ENCODE results near the gene LRMDA. TPM values are rescaled to one million over a fixed set of nuclear protein-coding genes. Genes with fewer than 3 reads are reported as not detected.

LRMDA gene
- total RNA-seq, 4 donors from 2014 or later: 0.76 to 6.4 (median 1.3) TPM

GRCh38 chr10:75875740-75876139 lies 444.3 kb downstream of the LRMDA start:
- no peak for TF ChIP-seq POLR2A (IDR thresholded peaks at IDR 0.05)
- TF ChIP-seq, protein P1, sequence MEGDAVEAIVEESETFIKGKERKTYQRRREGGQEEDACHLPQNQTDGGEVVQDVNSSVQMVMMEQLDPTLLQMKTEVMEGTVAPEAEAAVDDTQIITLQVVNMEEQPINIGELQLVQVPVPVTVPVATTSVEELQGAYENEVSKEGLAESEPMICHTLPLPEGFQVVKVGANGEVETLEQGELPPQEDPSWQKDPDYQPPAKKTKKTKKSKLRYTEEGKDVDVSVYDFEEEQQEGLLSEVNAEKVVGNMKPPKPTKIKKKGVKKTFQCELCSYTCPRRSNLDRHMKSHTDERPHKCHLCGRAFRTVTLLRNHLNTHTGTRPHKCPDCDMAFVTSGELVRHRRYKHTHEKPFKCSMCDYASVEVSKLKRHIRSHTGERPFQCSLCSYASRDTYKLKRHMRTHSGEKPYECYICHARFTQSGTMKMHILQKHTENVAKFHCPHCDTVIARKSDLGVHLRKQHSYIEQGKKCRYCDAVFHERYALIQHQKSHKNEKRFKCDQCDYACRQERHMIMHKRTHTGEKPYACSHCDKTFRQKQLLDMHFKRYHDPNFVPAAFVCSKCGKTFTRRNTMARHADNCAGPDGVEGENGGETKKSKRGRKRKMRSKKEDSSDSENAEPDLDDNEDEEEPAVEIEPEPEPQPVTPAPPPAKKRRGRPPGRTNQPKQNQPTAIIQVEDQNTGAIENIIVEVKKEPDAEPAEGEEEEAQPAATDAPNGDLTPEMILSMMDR (IDR thresholded peaks at IDR 0.05): no peak
- WGBS, 2 donors: 94 to 98% methylated on average over 2 of the region's 2 CpGs
- intact Hi-C loops (cut with DNase I; ENCODE audit: low total_unique reads): no loop called here
- no peak for DNase-seq (ENCODE audit: low spot score in 2 of 2)
- H3K4me3 ChIP-seq (ENCODE audit: low read depth, poor library complexity, severe bottlenecking): no peak overlapping the region

DNA sequence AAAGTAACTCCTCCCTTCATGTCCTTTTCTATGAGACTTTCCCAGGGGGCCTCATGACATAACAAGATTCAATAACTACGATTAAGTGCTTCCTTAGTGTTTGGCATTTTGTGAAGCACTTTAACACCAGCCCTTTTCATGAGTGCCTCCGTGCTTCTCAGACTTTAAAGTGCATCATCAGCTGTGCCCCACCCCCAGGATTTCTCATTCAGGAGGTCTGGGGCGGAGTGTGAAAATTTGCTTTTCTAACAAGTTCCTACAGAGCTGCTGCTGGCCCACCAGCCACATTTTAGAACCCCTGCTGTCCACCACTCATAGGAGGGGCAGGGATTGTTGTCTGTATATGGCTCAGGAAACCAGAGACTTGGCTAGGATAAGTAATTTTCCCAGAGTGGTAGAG lies 445.3 kb downstream of the LRMDA start:
- TF ChIP-seq, protein P1 (IDR thresholded peaks at IDR 0.05): no peak
- no peak for TF ChIP-seq POLR2A (IDR thresholded peaks at IDR 0.05)
- H3K4me3 ChIP-seq (ENCODE audit: low read depth, poor library complexity, severe bottlenecking): no peak overlapping the region
- 74 to 78% methylated on average over 3 of the region's 3 CpGs for WGBS, 2 donors
- intact Hi-C loops (cut with DNase I; ENCODE audit: low total_unique reads): no loop called here
- DNase-seq (ENCODE audit: low spot score in 2 of 2): no peak

GRCh38 chr10:75877877-75878276 lies 446.5 kb downstream of the LRMDA start:
- DNase-seq (ENCODE audit: low spot score in 2 of 2): no peak
- H3K4me3 ChIP-seq (ENCODE audit: low read depth, poor library complexity, severe bottlenecking): no peak overlapping the region
- 79 to 85% methylated on average over 7 of the region's 7 CpGs for WGBS, 2 donors
- no peak for TF ChIP-seq POLR2A (IDR thresholded peaks at IDR 0.05)
- TF ChIP-seq, protein P1 (IDR thresholded peaks at IDR 0.05): no peak
- intact Hi-C loops (cut with DNase I; ENCODE audit: low total_unique reads): no loop called here

DNA sequence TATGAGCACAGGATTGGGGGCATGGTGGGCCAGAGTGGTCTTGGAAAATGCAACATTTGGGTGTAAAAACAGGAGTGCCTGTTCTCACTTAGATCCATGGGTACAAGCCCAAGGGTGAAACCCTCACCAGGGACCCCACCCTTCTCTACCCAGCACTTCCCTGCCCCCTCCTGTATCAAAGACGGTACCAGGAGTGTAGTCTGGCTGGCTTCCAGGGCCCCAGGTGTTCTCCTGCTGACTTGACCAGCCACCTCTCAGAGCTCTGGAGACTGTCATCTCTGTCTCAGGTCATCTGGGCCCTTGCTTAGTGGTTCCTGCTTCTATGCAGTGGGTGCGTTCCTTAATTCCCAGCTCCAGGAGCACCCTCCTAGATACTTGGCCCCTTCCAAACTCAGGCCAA lies 447.2 kb downstream of the LRMDA start:
- WGBS, 2 donors: 89 to 92% methylated on average over 2 of the region's 2 CpGs
- no peak for TF ChIP-seq POLR2A (IDR thresholded peaks at IDR 0.05)
- TF ChIP-seq, protein P1 (IDR thresholded peaks at IDR 0.05): no peak
- intact Hi-C loops (cut with DNase I; ENCODE audit: low total_unique reads): no loop called here

DNA sequence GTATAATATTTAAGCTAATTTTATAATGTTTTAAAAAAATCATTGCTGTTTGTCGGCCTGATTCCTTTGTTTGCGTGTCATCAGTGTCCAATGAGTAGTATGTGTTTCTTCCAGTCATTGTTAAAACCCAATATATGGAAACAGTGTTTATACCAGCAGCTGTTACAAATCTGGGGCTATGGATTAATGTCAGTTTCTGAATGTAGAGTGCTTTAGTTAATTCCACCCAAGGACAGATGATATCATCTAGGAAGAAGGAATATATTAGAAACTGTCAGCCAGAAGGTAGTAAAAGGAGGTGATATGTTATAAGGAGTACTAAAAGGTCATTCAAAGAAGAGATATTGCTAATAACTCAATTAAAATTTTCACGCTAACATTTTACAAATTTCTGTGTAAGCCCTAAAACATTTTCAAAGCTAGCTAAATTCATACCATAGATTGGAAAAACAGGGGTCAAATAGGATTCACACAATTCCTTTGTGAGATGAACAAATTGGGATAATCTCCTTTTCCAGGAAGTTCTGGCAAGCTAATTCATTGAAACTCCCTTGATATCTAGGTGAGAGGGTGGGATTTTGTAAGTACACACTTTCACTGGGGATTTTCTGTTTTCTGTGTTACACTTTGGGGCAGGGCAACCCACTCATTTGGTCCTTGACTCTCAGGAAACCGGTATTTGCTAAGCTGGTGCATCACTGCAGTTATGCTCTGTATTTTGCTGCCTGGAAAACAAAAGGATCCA lies 448.8 kb downstream of the LRMDA start:
- DNase-seq (ENCODE audit: low spot score in 2 of 2): no peak
- intact Hi-C loops (cut with DNase I; ENCODE audit: low total_unique reads): no loop called here
- H3K4me3 ChIP-seq (ENCODE audit: low read depth, poor library complexity, severe bottlenecking): no peak overlapping the region
- TF ChIP-seq, protein P1 (IDR thresholded peaks at IDR 0.05): no peak
- no peak for TF ChIP-seq POLR2A (IDR thresholded peaks at IDR 0.05)
- WGBS, 2 donors: 67 to 72% methylated on average over 4 of the region's 4 CpGs

More for the DNA sequence above, 447.2 kb downstream of the LRMDA start:
- no peak overlapping the region for H3K4me3 ChIP-seq (ENCODE audit: low read depth, poor library complexity, severe bottlenecking)
- no peak for DNase-seq (ENCODE audit: low spot score in 2 of 2)
